Right lobe of liver (tissue), 6 donors: Measurements from ENCODE around the gene CENPM. TPM values are rescaled to one million over a fixed set of nuclear protein-coding genes. Genes with fewer than 3 reads are reported as not detected.
A peak's percentile ranks its signal among the peaks of the same experiment; 100 is the strongest.

Experiments used
- ATAC-seq, 4 donors: fragments of 200-7000 bp; cut with Tn5 transposase; one replicate each; pipeline ENCODE4 v1.9.1; 2020; ENCODE audit warnings: mild to moderate bottlenecking in 4 of 4, moderate library complexity in 4 of 4
- DNase-seq, 3 donors: peaks; one replicate each; pipeline ENCODE4 v3.0.0-alpha.2; 2020
- H3K27ac ChIP-seq, 3 donors: fragments of 200-600 bp; one replicate each; pipeline ENCODE4 v1.8.0; 2022
- H3K27me3 ChIP-seq, 2 donors: fragments of 200-600 bp; one replicate each; pipeline ENCODE4 v1.8.0; 2022
- H3K36me3 ChIP-seq, 4 donors: fragments of 200-600 bp; sonication (generic) in 1 of 4; one replicate each; pipeline versions ENCODE4 v1.5.1 to v1.8.0; 2017 to 2022; ENCODE audit warnings: control low read depth in 1 of 4
- H3K4me1 ChIP-seq, 4 donors: fragments of 200-600 bp; sonication (generic) in 1 of 4; one replicate each; pipeline versions ENCODE4 v1.5.1 to v1.8.0; 2017 to 2022; ENCODE audit warnings: control low read depth in 1 of 4
- H3K4me3 ChIP-seq, 3 donors: fragments of 200-600 bp; one replicate each; pipeline ENCODE4 v1.8.0; 2022
- H3K9me3 ChIP-seq, 4 donors: fragments of 200-600 bp; sonication (generic) in 1 of 4; one replicate each; pipeline versions ENCODE4 v1.5.1 to v1.8.0; 2017 to 2022; ENCODE audit warnings: control low read depth in 1 of 4
- CTCF ChIP-seq, 4 donors: fragments of 200-600 bp in 3 of 4; fragments of 450-650 bp in 1 of 4; IDR thresholded peaks; one replicate each; pipeline versions ENCODE4 v1.5.1 to v1.8.0; 2016 to 2022; ENCODE audit warnings: antibody characterized with exemption in 4 of 4, mild to moderate bottlenecking in 2 of 4
- POLR2A ChIP-seq: fragments of 450-650 bp; IDR thresholded peaks from one replicate; pipeline ENCODE4 v1.6.1; 2017; ENCODE audit warnings: antibody characterized with exemption, mild to moderate bottlenecking
- WGBS: methylation state at CpG from one replicate; pipeline ENCODE4 v1.1.6; 2018; ENCODE audit warnings: low coverage, low lambda C conversion rate; ENCODE audit not compliant: insufficient coverage; ENCODE audit errors: missing lambda C conversion rate; 5-methylcytosine and 5-hydroxymethylcytosine counted together
- intact Hi-C, 2 donors: fragments of 100-400 bp; cut with DNase I; formaldehyde crosslinking; loops; one replicate each; pipeline versions ENCODE4 v1.11.2 to v1.14.1; 2022
- total RNA-seq, 6 experiments: library from RNA; depleted of rRNA in 2 of 6; stranded (reverse); fragments of >200 nt in 2 of 6; fragmentation: NEBNext Ultra II Directional in 3 of 6; extraction: Animal tissue kit (Norgen Biotek cat#: 25700) in 3 of 6; gene quantifications; one replicate each; pipeline versions ENCODE4 v1.1.0 to v1.2.4, GENCODE V29; 2016 to 2023
- donor health status: DM: no; HTN: yes; CAD: no.
- donor health status: DM: no; HTN: no; CAD: no.
- donor health status: DM: no; HTN: no; CAD: no.
- donor health status: DM: no; HTN: yes; CAD: no.
- donor health status: DM: no; HTN: yes; CAD: no.

The CENPM gene
- total RNA-seq, 6 experiments from 2014 or later: 0.29 to 3.7 (median 1.8) TPM; not detected in 2

GRCh38 chr22:41928593-41929417 lies 18.1 kb downstream of the CENPM start:
- intact Hi-C loops: no loop called here
- no peak for ATAC-seq
- no peaks in the 10 kb centered on the region for H3K36me3 ChIP-seq
- no peaks in the 10 kb centered on the region for H3K27me3 ChIP-seq
- no peaks in the 10 kb centered on the region for H3K9me3 ChIP-seq
- H3K27ac ChIP-seq: no peak overlapping the region
- no peak overlapping the region for H3K4me3 ChIP-seq
- 84% methylated on average over 8 of the region's 14 CpGs for WGBS
- TF ChIP-seq CTCF (IDR thresholded peaks at IDR 0.05): no peak
- DNase-seq: no peak
- peaks cover 0 to 9% (median 0%) of the 10 kb centered on the region in 4 donors for H3K4me1 ChIP-seq

DNA sequence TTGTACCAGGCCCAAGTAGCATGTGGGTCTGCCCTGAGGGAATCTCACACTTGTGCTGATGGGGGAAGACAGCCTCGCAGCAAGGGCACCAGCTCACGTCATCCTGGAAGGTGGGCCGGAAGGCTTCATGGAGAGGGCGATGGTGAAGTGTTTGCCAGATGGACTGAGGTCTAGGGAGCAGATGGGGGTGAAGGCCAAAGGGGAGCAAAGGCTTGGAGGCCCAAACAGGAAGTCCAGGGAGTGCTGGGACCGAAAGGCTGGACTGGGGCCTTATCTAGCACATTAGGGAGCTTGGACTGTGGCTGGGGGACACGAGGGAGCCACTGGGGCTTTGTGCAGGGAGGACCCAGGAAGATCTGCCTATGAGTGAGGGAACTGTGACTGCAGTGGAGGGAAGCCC lies 19.1 kb downstream of the CENPM start:
- H3K27me3 ChIP-seq: no peaks in the 10 kb centered on the region
- 73% methylated on average over 3 of the region's 6 CpGs for WGBS

DNA sequence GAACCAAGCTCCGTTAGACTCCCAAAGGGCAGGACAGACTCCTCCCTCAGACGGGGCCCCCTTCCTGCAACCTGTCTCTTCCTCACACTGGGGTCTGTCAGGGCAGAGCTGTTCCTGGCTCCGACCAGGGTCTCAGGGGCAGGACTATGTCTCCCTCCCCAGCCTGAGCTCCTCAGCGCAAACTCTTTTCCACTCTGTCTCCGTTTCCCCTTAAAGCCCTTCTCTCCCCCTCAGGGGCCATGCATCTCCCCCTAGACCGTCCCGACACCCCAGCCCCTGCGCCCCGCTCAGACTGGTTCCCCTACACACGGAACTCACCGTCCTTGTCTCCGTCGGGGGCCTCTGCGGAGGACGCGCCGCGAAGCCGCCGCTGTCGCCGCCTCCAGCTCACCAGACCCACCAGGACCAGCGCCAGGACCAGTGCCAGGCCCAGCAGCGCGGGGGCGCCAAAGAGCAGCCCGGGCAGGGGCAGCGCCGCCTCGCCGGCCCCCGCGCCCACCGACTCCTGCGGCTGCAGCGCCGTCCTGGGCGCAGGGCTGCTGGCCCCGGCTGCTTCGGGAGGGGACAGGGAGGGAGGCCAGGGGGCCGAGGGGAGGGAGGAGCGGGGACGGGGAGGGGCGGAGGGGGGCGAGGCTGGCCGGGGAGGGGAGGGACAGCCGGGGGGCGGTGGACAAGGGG lies 21.0 kb downstream of the CENPM start:
- peak in 2 of 3 donors; percentile 73 for DNase-seq
- intact Hi-C loops: no loop called here
- Histone ChIP-seq H3K36me3 (no peaks in the 10 kb centered on the region), H3K9me3 (no peaks in the 10 kb centered on the region), H3K4me1 (peaks cover 0 to 9% (median 0%) of the 10 kb centered on the region in 4 donors), H3K4me3 (peak overlapping the region; percentile 34 to 46 (median 41)), H3K27ac (no peak overlapping the region), H3K27me3 (no peaks in the 10 kb centered on the region)
- TF ChIP-seq POLR2A (no peak), CTCF (IDR thresholded peaks at IDR 0.05) (peak; percentile 72 to 79 (median 73))
- WGBS: 6% methylated on average over 15 of the region's 48 CpGs
- ATAC-seq: peak; percentile 82 to 93 (median 88)

More for the DNA sequence above, 19.1 kb downstream of the CENPM start:
- TF ChIP-seq POLR2A (no peak), CTCF (IDR thresholded peaks at IDR 0.05) (no peak)
- no peak overlapping the region for H3K27ac ChIP-seq
- H3K9me3 ChIP-seq: no peaks in the 10 kb centered on the region
- intact Hi-C loops: no loop called here
- no peaks in the 10 kb centered on the region for H3K36me3 ChIP-seq
- ATAC-seq (no peak), DNase-seq (no peak)
- H3K4me1 ChIP-seq: peaks cover 0 to 9% (median 0%) of the 10 kb centered on the region in 4 donors
- H3K4me3 ChIP-seq: no peak overlapping the region

DNA sequence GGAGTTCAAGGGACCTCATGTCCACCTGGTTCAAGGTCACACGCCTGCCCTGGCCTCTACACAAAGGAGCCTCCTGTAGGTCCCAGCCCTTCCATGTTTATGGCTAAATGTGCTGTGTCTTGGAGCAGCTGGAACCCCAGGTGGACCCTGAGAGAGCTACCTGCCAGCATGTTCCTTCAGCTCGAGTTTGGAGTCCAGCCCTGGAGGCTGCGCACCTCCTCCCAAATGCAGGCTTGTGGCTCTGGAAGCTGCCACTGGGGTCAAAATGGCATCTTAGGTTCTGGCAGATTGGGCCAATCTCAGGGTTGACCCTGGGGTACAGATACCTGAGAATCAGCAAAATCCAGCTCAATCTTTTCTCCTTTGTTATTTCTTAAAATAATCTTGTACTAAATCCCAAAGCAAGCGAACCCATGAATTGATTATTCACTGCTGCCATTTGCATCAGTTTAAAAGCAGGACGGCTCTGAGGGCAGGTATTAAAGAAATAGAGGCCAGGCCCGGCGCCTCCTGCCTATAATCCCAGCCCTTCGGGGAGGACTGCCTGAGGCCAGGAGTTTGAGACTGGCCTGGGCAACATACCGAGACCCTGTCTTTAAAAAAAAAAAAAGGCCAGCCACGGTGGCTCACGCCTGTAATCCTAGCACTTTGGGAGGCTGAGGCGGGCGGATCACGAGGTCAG lies 23.2 kb downstream of the CENPM start:
- Histone ChIP-seq H3K36me3 (no peaks in the 10 kb centered on the region), H3K9me3 (no peaks in the 10 kb centered on the region), H3K4me3 (no peak overlapping the region), H3K27ac (no peak overlapping the region), H3K27me3 (no peaks in the 10 kb centered on the region), H3K4me1 (peaks cover 0 to 16% (median 0%) of the 10 kb centered on the region in 4 donors)
- DNase-seq (no peak), ATAC-seq (no peak)
- 97% methylated on average over 6 of the region's 14 CpGs for WGBS
- TF ChIP-seq POLR2A: no peak
- no peak for TF ChIP-seq CTCF (IDR thresholded peaks at IDR 0.05)
- intact Hi-C loops: no loop called here
